Stimulated activated effector memory CD8-positive, alpha-beta T cell treated with anti-CD3 and anti-CD28 coated beads, Interleukin-12 subunit alpha, Interleukin-12 subunit beta, amount 100 ng/mL, for 72 hours (primary cell): ENCODE data around the gene DSC2.
"Not testable (repeated sequence)": the region's sequence is repeated elsewhere in the genome, so short reads cannot be mapped to it uniquely, and the experiment has no call there.

Source experiments
- ATAC-seq: fragments of 150-1000 bp; cut with Tn5 transposase; 2 replicates; pipeline ENCODE4 v1.10.0; 2021
- DNase-seq, 2 donors: peaks; one replicate each; pipeline ENCODE4 v3.0.0; 2021 to 2022; ENCODE audit warnings: low spot score in 2 of 2
- H3K27ac Mint-ChIP-seq: one replicate; pipeline ENCODE4 v1.8.0; 2022; ENCODE audit warnings: mild to moderate bottlenecking, mixed read lengths
- H3K36me3 Mint-ChIP-seq: one replicate; pipeline ENCODE4 v1.8.0; 2022; ENCODE audit warnings: mild to moderate bottlenecking, mixed read lengths
- H3K4me1 Mint-ChIP-seq: one replicate; pipeline ENCODE4 v1.8.0; 2022; ENCODE audit warnings: mixed read lengths
- H3K4me3 Mint-ChIP-seq: one replicate; pipeline ENCODE4 v1.8.0; 2022; ENCODE audit warnings: mild to moderate bottlenecking, mixed read lengths
- H3K9me3 Mint-ChIP-seq: one replicate; pipeline ENCODE4 v1.8.0; 2022; ENCODE audit warnings: mixed read lengths

Gene DSC2

DNA sequence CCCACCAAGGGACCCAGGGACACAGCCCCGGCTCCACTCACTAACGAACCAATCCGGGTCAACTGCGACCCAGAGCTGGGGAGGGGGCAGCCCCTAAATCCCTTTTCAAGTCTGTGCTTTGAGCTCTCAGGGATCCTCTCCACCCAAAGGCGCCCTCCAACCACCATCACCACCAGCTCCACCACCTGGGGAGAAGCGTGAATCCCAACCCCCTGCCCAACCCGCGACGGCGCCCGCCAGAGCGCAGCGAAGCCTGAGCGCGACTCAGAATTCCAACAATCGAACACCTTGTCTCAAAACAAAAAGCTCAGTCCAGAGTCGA lies 60.2 kb downstream of the DSC2 start:
- Mint-ChIP-seq H3K4me1 (no peaks in the 10 kb centered on the region), H3K9me3 (peaks cover 13% of the 10 kb centered on the region), H3K27ac (no peak overlapping the region), H3K4me3 (no peak overlapping the region), H3K36me3 (no peaks in the 10 kb centered on the region)
- no peak for DNase-seq
- no peak for ATAC-seq

DNA sequence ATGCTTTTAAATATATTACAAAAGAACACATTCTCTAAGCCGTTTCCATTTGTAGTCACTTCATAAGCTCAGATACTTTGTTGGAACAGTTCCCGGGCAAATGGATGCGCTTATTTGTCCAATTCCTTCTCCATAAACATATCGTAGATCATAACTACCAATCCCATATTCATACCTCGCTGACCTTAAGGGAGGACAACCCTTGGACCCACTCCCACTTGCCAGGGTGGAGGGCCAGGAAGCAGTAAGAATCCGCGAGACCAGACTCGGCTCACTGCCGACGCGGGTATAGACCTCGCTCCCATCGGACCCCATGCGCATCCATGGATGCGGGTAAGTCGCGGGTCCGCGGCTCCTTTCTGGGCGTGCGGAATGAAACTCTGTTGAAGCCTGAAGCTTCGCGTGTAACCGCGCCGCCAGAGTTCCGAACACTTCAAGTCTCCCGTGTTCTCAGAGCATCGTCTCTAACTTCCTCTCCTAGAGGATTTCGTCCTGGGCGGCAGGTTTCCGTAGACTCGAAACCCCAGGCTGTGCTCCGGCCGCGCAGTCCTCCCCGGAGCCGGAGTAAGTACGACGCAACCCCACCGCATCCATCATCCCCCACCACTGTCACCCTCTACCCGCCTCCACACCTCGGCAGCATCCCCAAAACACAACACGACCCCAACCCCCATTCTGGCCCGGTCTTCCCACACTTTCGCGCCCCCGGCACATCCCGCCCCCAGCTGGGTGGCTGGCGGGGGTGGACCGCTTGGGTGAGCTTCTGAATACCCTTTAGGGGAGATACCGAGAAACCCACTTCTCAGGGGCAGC lies 60.7 kb downstream of the DSC2 start:
- H3K4me1 Mint-ChIP-seq: no peaks in the 10 kb centered on the region
- H3K27ac Mint-ChIP-seq: no peak overlapping the region
- H3K36me3 Mint-ChIP-seq: no peaks in the 10 kb centered on the region
- no peak for ATAC-seq
- DNase-seq: no peak
- H3K9me3 Mint-ChIP-seq: peaks cover 10% of the 10 kb centered on the region
- H3K4me3 Mint-ChIP-seq: no peak overlapping the region

DNA sequence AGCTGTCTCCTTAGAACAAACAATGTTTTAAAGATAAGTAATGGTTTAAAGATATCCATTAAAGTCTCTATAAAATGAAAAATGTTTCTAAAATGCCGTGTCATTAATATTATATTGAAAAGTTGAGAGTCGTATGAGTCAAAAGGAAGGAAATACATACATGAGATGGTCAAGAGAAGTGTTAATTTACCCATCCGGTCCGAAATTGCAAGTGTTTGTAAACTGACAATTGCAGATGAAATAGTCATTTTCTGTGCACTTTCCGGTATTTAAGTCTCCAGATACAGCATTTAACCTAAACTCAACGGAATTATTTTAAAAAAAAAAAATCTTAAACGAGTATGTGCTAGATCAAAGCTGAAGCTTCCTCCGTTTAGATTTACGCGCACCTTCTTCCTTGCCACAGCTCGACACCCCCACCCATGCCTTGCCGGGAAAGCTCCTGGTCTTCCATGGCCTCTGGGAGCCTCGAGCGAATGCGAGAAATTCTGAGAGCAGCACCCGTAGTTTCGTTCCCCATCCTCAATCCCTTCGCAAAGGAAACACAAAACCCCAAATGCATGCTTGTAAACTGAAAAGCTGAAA lies 61.4 kb downstream of the DSC2 start:
- Mint-ChIP-seq H3K4me3 (no peak overlapping the region), H3K4me1 (no peaks in the 10 kb centered on the region), H3K9me3 (peaks cover 7% of the 10 kb centered on the region), H3K27ac (no peak overlapping the region), H3K36me3 (no peaks in the 10 kb centered on the region)
- ATAC-seq: no peak
- no peak for DNase-seq

DNA sequence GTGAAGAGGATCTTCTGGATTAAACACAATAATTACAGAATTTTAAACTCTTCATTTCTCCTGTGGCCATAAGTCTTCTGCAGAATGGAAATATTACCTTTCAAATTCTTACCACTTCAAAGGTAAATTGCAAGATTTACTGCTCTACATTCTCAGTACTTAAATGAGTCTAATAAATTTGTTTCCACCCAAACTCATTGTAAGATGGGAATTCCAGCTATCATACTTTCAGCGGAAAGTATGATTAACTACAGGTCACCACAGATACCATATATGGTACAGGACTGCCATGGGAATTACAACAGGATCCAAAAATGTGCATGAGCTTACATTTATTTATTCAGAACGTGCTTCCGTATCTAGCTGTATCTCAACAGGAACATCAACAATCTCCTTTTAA lies 62.8 kb downstream of the DSC2 start:
- H3K27ac Mint-ChIP-seq: no peak overlapping the region
- H3K36me3 Mint-ChIP-seq: no peaks in the 10 kb centered on the region
- peaks cover 3% of the 10 kb centered on the region for H3K9me3 Mint-ChIP-seq
- H3K4me3 Mint-ChIP-seq: no peak overlapping the region
- DNase-seq: no peak
- no peak for ATAC-seq
- no peaks in the 10 kb centered on the region for H3K4me1 Mint-ChIP-seq

DNA sequence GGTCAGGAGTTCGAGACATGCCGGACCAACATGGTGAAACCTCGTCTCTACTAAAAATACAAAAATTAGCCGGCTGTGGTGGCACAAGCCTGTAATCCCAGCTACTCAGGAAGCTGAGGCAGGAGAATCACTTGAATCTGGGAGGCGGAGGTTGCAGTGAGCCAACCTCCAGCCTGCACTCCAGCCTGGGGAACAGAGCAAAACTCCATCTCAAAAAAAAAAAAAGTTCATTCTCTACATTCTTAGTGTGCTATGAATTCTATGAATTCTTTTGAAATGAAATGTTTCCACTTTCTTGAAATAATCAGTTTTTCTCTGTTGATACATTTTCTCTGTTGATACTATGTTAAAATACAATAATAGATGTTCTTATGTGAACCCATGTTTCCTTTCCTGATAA lies 64.5 kb downstream of the DSC2 start:
- not testable (repeated sequence) for DNase-seq, H3K4me3 Mint-ChIP-seq, H3K4me1 Mint-ChIP-seq, H3K36me3 Mint-ChIP-seq, H3K9me3 Mint-ChIP-seq, H3K27ac Mint-ChIP-seq, ATAC-seq

DNA sequence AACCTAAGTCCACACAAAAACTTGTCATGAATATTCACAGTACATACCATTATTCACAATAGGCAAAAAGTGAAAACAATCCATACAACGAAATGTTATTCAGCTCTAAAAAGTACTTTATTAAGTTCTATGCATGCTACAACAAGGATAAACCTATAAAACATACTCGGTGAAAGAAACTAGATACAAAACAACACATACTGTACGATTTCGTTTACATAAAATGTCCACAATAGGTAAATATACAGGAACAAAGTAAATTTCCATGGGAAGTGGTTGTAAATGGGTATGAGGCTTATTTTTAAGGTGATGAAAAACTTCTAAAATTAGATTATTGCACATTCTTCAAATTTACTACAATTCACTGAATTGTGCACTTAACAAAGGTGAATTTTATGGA lies 67.7 kb downstream of the DSC2 start:
- H3K4me3 Mint-ChIP-seq: no peak overlapping the region
- ATAC-seq: no peak
- DNase-seq: no peak
- H3K4me1 Mint-ChIP-seq: no peaks in the 10 kb centered on the region
- H3K9me3 Mint-ChIP-seq: peaks cover 4% of the 10 kb centered on the region
- H3K36me3 Mint-ChIP-seq: no peaks in the 10 kb centered on the region
- no peak overlapping the region for H3K27ac Mint-ChIP-seq

DNA sequence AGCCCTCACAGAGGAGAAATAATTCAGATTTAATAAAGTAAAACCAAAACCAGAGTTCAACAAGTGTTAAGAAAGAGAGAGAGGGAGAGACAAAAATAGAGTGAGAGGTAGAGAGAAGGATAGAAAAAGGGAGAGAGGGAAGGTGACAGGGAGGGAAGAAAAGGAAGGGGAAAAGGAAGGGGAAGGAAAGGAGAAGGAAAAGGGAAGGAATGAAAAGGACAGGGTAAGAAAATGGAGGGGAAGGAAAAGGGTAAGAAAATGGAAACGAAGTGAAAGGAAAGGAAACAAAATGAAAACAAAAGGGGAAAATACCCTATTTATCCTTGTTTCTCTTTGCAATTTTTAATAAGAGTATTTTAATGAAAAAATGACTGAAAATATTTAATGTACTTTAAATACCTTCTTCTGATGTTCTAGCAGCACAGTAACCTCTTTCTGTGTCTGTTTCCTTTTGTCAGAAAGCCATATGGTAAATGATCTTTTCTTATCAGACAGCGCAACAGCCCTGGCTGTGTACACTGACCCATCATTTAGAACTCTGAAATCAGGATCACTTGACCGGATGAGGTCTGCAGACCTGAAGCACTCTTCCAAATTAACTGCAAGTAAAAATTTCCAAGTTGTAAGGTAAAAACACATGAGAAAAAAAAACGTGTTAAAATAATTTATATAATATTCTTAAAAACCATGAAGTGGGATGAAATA lies 71.5 kb downstream of the DSC2 start:
- DNase-seq (no peak), ATAC-seq (no peak)
- Mint-ChIP-seq H3K4me1 (no peaks in the 10 kb centered on the region), H3K4me3 (no peak overlapping the region), H3K27ac (no peak overlapping the region), H3K36me3 (no peaks in the 10 kb centered on the region), H3K9me3 (peaks cover 19% of the 10 kb centered on the region)

DNA sequence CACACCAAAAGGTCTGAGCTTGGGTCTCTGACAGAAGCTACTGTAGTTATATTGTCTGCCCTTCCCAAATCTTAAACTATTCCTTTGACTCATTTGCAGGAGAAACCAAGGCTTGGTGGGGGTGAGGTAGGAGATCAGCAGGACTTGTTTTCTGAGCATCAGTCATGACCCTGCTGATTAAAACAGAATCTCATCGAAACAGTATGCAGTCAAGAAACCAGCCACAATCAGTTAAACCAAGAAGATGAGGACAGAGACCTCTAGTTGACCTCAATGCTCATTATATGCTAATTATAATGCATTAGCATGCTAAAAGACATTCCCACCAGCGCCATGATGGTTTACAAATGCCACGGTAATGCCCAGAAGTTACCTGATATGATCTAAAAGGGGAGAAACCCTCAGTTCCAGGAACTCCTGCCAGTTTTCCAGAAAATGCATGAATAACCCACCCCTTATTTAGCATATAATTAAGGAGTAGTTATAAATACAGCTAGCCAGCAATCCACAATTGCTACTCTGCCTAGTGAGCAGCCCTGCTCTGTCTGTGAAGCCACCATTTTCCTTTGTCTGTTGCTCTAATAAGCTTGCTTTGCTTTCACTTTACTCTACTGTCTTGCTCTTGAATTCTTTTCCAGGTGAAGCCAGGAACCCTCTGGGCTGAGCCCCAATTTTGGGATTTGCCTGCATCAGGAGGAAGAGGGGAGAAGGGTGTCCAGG lies 86.3 kb downstream of the DSC2 start:
- DNase-seq: no peak
- Mint-ChIP-seq H3K4me1 (no peaks in the 10 kb centered on the region), H3K27ac (no peak overlapping the region), H3K4me3 (no peak overlapping the region), H3K36me3 (no peaks in the 10 kb centered on the region), H3K9me3 (peaks cover 10% of the 10 kb centered on the region)
- no peak for ATAC-seq

DNA sequence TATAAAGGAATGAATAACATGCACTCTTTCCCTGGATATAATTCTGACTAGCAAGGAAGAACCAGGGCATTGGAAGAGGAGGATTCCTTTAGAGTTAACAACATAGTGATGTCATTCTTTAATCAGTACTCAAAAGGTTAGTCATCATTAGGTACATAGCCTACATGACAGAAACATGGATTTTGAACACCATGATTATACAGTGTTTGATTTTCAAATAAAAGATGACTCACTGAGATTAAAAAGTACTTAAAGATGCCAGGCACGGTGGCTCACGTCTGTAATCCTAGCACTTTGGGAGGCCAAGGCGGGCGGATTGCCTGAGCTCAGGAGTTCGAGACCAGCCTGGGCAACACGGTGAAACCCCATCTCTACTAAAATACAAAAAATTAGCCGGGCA lies 90.8 kb downstream of the DSC2 start:
- H3K4me1 Mint-ChIP-seq, DNase-seq, ATAC-seq, H3K4me3 Mint-ChIP-seq, H3K9me3 Mint-ChIP-seq, H3K36me3 Mint-ChIP-seq, H3K27ac Mint-ChIP-seq: not testable (repeated sequence)

DNA sequence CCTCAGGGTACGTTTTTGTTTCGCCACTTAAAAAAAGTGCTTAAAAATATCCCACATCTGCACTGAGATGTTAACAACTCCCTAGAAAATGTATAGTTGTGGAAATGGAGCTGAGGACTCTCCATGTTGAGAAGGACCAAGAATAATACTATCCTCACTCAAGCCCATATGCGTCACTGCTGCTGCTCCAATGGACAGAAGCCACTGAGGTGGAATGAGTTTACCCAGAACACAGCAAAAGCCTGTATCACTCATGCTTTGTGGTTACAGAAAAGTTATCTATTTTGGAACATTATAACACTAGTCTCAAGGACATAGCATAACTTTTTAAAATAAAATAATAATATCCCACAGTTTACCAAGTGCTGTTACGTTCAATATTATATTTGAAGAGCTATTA lies 91.6 kb downstream of the DSC2 start:
- H3K4me1 Mint-ChIP-seq: no peaks in the 10 kb centered on the region
- ATAC-seq (no peak), DNase-seq (no peak)
- no peak overlapping the region for H3K27ac Mint-ChIP-seq
- H3K4me3 Mint-ChIP-seq: no peak overlapping the region
- H3K9me3 Mint-ChIP-seq: peaks cover 4% of the 10 kb centered on the region
- H3K36me3 Mint-ChIP-seq: no peaks in the 10 kb centered on the region
